Aorta (tissue), 5 donors: Measurements from ENCODE around the gene GRSF1. TPM values are rescaled to one million over a fixed set of nuclear protein-coding genes. Genes with fewer than 3 reads are reported as not detected.

Source experiments
- ATAC-seq: fragments of 200-7000 bp; cut with Tn5 transposase; one replicate; pipeline ENCODE4 v1.9.1; 2022; ENCODE audit warnings: moderate library complexity; ENCODE audit not compliant: low FRiP score
- DNase-seq, 2 donors: peaks; one replicate each; pipeline ENCODE4 v3.0.0-alpha.2; 2020
- H3K27ac ChIP-seq, 2 donors: one replicate each; pipeline ENCODE4 v1.5.1; 2013; ENCODE audit warnings: low read length in 2 of 2, mild to moderate bottlenecking in 2 of 2, moderate library complexity in 2 of 2, control low read depth in 1 of 2, inconsistent platforms in 1 of 2, low read depth in 1 of 2
- H3K27me3 ChIP-seq, 2 donors: one replicate each; pipeline ENCODE4 v1.6.1; 2013; ENCODE audit warnings: control low read depth in 1 of 2, low read length in 1 of 2, mild to moderate bottlenecking in 1 of 2, moderate library complexity in 1 of 2; ENCODE audit not compliant: insufficient read depth in 2 of 2, control insufficient read depth in 1 of 2
- H3K36me3 ChIP-seq, 2 donors: one replicate each; pipeline ENCODE4 v1.6.1; 2013; ENCODE audit warnings: control low read depth in 1 of 2, low read length in 1 of 2, mild to moderate bottlenecking in 1 of 2; ENCODE audit not compliant: insufficient read depth in 2 of 2, control insufficient read depth in 1 of 2
- H3K4me1 ChIP-seq, 2 donors: one replicate each; pipeline ENCODE4 v1.6.1; 2013; ENCODE audit warnings: low read length in 2 of 2, control low read depth in 1 of 2, mild to moderate bottlenecking in 1 of 2, moderate library complexity in 1 of 2; ENCODE audit not compliant: insufficient read depth in 2 of 2, control insufficient read depth in 1 of 2
- H3K4me3 ChIP-seq, 2 donors: one replicate each; pipeline ENCODE4 v1.5.1; 2013; ENCODE audit warnings: low read length in 2 of 2, control low read depth in 1 of 2, mild to moderate bottlenecking in 1 of 2
- H3K9me3 ChIP-seq: one replicate; pipeline ENCODE4 v1.6.1; 2013; ENCODE audit warnings: mild to moderate bottlenecking, low read length; ENCODE audit not compliant: control insufficient read depth
- WGBS, 2 donors: extraction: QIAGEN DNeasy Blood & Tissue Kit; methylation state at CpG; one replicate each; pipeline ENCODE4 v1.1.7; 2013; 5-methylcytosine and 5-hydroxymethylcytosine counted together
- intact Hi-C, 2 donors: fragments of 100-400 bp; cut with DNase I; formaldehyde crosslinking; loops; one replicate each; pipeline versions ENCODE4 v1.14.2 to v1.15.0; 2022
- polyA plus RNA-seq, 2 donors: library from polyadenylated mRNA; stranded (reverse); fragments of 200-250 nt; gene quantifications; one replicate each; pipeline ENCODE4 v1.2.3, GENCODE V29; 2013
- total RNA-seq, 2 donors: library from RNA; stranded (reverse); fragmentation: NEBNext Ultra II Directional; extraction: Animal tissue kit (Norgen Biotek cat#: 25700); gene quantifications; one replicate each; pipeline ENCODE4 v1.2.1, GENCODE V29; 2021
- donor health status: healthy with polysubstance abuse.
- donor health status: Bipolar disorder and iron deficiency.
- donor health status: DM: no; HTN: no; CAD: no.
- donor health status: DM: no; HTN: no; CAD: no.
- donor health status: DM: yes; HTN: yes; CAD: no.

GRSF1 gene
- total and polyA plus RNA-seq, 4 donors, result 38.3 to 46.1 (median 39.6) TPM

GRCh38 chr4:70829015-70829414 is 10.7 kb downstream of the GRSF1 start:
- intact Hi-C loops, result no loop called here
- no peaks in the 10 kb centered on the region for H3K27me3 ChIP-seq
- ATAC-seq (no peak), DNase-seq (no peak)
- no peaks in the 10 kb centered on the region for H3K9me3 ChIP-seq
- H3K4me3 ChIP-seq, result no peak overlapping the region
- no peak overlapping the region for H3K27ac ChIP-seq
- 96 to 98% methylated on average over 3 of the region's 3 CpGs for WGBS, 2 donors
- H3K36me3 ChIP-seq, result peaks cover 4 to 6% of the 10 kb centered on the region in 2 donors
- H3K4me1 ChIP-seq, result no peaks in the 10 kb centered on the region

- Histone ChIP-seq H3K27me3 (no peaks in the 10 kb centered on the region), H3K36me3 (peaks cover 1 to 11% of the 10 kb centered on the region in 2 donors), H3K9me3 (no peaks in the 10 kb centered on the region), H3K4me3 (no peak overlapping the region), H3K27ac (no peak overlapping the region), H3K4me1 (no peaks in the 10 kb centered on the region)
- 90 to 95% methylated on average over 3 of the region's 3 CpGs for WGBS, 2 donors
- no peak for DNase-seq
- no peak for ATAC-seq
- intact Hi-C loops, result no loop called here
Measured at GRCh38 chr4:70818921-70819320, 20.8 kb downstream of the GRSF1 start.

GRCh38 chr4:70818173-70818855 is 21.4 kb downstream of the GRSF1 start:
- intact Hi-C loops, result no loop called here
- Histone ChIP-seq H3K27ac (no peak overlapping the region), H3K27me3 (no peaks in the 10 kb centered on the region), H3K4me1 (no peaks in the 10 kb centered on the region), H3K9me3 (no peaks in the 10 kb centered on the region), H3K4me3 (no peak overlapping the region), H3K36me3 (peaks cover 1 to 11% of the 10 kb centered on the region in 2 donors)
- 92 to 94% methylated on average over 5 of the region's 5 CpGs for WGBS, 2 donors
- DNase-seq (no peak), ATAC-seq (no peak)

- no peak for DNase-seq
- Histone ChIP-seq H3K27me3 (no peaks in the 10 kb centered on the region), H3K4me1 (no peaks in the 10 kb centered on the region), H3K36me3 (peaks cover 1 to 11% of the 10 kb centered on the region in 2 donors), H3K9me3 (no peaks in the 10 kb centered on the region), H3K27ac (no peak overlapping the region), H3K4me3 (no peak overlapping the region)
- WGBS, 2 donors, result 48 to 50% methylated on average over 2 of the region's 2 CpGs
- no peak for ATAC-seq
- intact Hi-C loops, result no loop called here
Measured at GRCh38 chr4:70816894-70817293, 22.8 kb downstream of the GRSF1 start.

- DNase-seq (no peak), ATAC-seq (no peak)
- no peaks in the 10 kb centered on the region for H3K27me3 ChIP-seq
- no peak overlapping the region for H3K27ac ChIP-seq
- H3K4me3 ChIP-seq, result no peak overlapping the region
- no peaks in the 10 kb centered on the region for H3K4me1 ChIP-seq
- 86 to 87% methylated on average over 1 of the region's 1 CpG for WGBS, 2 donors
- H3K36me3 ChIP-seq, result peaks cover 1 to 11% of the 10 kb centered on the region in 2 donors
- intact Hi-C loops, result no loop called here
- H3K9me3 ChIP-seq, result no peaks in the 10 kb centered on the region
Measured at GRCh38 chr4:70815370-70815769, 24.3 kb downstream of the GRSF1 start.

GRCh38 chr4:70808151-70808550 is 31.5 kb downstream of the GRSF1 start:
- intact Hi-C loops, result no loop called here
- Histone ChIP-seq H3K9me3 (no peaks in the 10 kb centered on the region), H3K27me3 (no peaks in the 10 kb centered on the region), H3K27ac (no peak overlapping the region), H3K4me3 (no peak overlapping the region), H3K36me3 (peaks cover 0 to 2% of the 10 kb centered on the region in 2 donors), H3K4me1 (no peaks in the 10 kb centered on the region)
- ATAC-seq (no peak), DNase-seq (no peak)
- 93 to 95% methylated on average over 1 of the region's 1 CpG for WGBS, 2 donors

GRCh38 chr4:70802928-70803580 is 36.6 kb downstream of the GRSF1 start:
- no peaks in the 10 kb centered on the region for H3K27me3 ChIP-seq
- H3K27ac ChIP-seq, result no peak overlapping the region
- no peak overlapping the region for H3K4me3 ChIP-seq
- intact Hi-C loops, result no loop called here
- H3K4me1 ChIP-seq, result no peaks in the 10 kb centered on the region
- ATAC-seq (no peak), DNase-seq (no peak)
- WGBS, 2 donors, result 87% methylated on average over 5 of the region's 5 CpGs
- peaks cover 0 to 4% of the 10 kb centered on the region in 2 donors for H3K36me3 ChIP-seq
- H3K9me3 ChIP-seq, result no peaks in the 10 kb centered on the region

- H3K36me3 ChIP-seq, result peaks cover 0 to 5% of the 10 kb centered on the region in 2 donors
Measured at GRCh38 chr4:70801265-70801809, 38.4 kb downstream of the GRSF1 start.

GRCh38 chr4:70793626-70794025 is 46.1 kb downstream of the GRSF1 start:
- DNase-seq (no peak), ATAC-seq (no peak)
- Histone ChIP-seq H3K27ac (no peak overlapping the region), H3K4me3 (no peak overlapping the region), H3K9me3 (no peaks in the 10 kb centered on the region), H3K27me3 (no peaks in the 10 kb centered on the region), H3K36me3 (peaks cover 0 to 15% of the 10 kb centered on the region in 2 donors), H3K4me1 (no peaks in the 10 kb centered on the region)
- 94 to 97% methylated on average over 6 of the region's 6 CpGs for WGBS, 2 donors
- intact Hi-C loops, result no loop called here

More at GRCh38 chr4:70801265-70801809, 38.4 kb downstream of the GRSF1 start:
- Histone ChIP-seq H3K4me3 (no peak overlapping the region), H3K27me3 (no peaks in the 10 kb centered on the region), H3K9me3 (no peaks in the 10 kb centered on the region), H3K27ac (no peak overlapping the region), H3K4me1 (no peaks in the 10 kb centered on the region)
- intact Hi-C loops, result no loop called here
- 92 to 93% methylated on average over 1 of the region's 1 CpG for WGBS, 2 donors
- DNase-seq (no peak), ATAC-seq (no peak)
